Esophagus muscularis mucosa (tissue), 4 donors: Measurements from ENCODE around the gene CKS1B. TPM values are rescaled to one million over a fixed set of nuclear protein-coding genes. Genes with fewer than 3 reads are reported as not detected.
"Not testable (repeated sequence)": the region's sequence is repeated elsewhere in the genome, so short reads cannot be mapped to it uniquely, and the experiment has no call there.

Source experiments
- DNase-seq: peaks from one replicate; pipeline ENCODE4 v3.0.0-alpha.2; 2017; ENCODE audit errors: extremely low spot score
- H3K27ac ChIP-seq, 4 donors: fragments of 200-600 bp; sonication (generic); replicated peaks in 1 of 4; 1 replicate in 3 of 4; 2 replicates in 1 of 4; pipeline ENCODE4 v1.5.1; 2016 to 2019; ENCODE audit warnings: mild to moderate bottlenecking in 1 of 4
- H3K27me3 ChIP-seq, 4 donors: fragments of 200-600 bp; sonication (generic); one replicate each; pipeline versions ENCODE4 v1.5.1 to v1.6.0; 2016 to 2019
- H3K36me3 ChIP-seq, 4 donors: fragments of 200-600 bp; sonication (generic); one replicate each; pipeline ENCODE4 v1.5.1; 2016 to 2019
- H3K4me1 ChIP-seq, 4 donors: fragments of 200-600 bp; sonication (generic); one replicate each; pipeline ENCODE4 v1.5.1; 2016 to 2019
- H3K4me3 ChIP-seq, 4 donors: fragments of 200-600 bp; sonication (generic); 1 replicate in 2 of 4; 2 replicates in 2 of 4; pipeline ENCODE4 v1.5.1; 2016 to 2019; ENCODE audit warnings: mild to moderate bottlenecking in 4 of 4, moderate library complexity in 1 of 4
- H3K9me3 ChIP-seq, 4 donors: fragments of 200-600 bp; sonication (generic); 1 replicate in 3 of 4; 2 replicates in 1 of 4; pipeline ENCODE4 v1.5.1; 2016 to 2019
- EP300 ChIP-seq: sonication (generic); formaldehyde crosslinking; IDR thresholded peaks from one replicate; pipeline ENCODE4 v1.6.1; 2017; ENCODE audit warnings: antibody characterized with exemption
- POLR2A ChIP-seq: fragments of 450-650 bp; IDR thresholded peaks from one replicate; pipeline ENCODE4 v1.6.1; 2017; ENCODE audit warnings: antibody characterized with exemption, moderate library complexity, mild to moderate bottlenecking, low read depth
- POLR2AphosphoS5 ChIP-seq, 2 donors: sonication (generic); formaldehyde crosslinking; IDR thresholded peaks; one replicate each; pipeline ENCODE4 v1.6.1; 2017; ENCODE audit warnings: antibody characterized with exemption in 2 of 2
- WGBS: methylation state at CpG from one replicate; pipeline ENCODE4 v1.1.5; 2018; 5-methylcytosine and 5-hydroxymethylcytosine counted together
- intact Hi-C: fragments of 100-400 bp; cut with DNase I; formaldehyde crosslinking; loops from one replicate; pipeline ENCODE4 v1.15.1; 2023
- total RNA-seq, 4 donors: library from RNA; depleted of rRNA; stranded (reverse); fragments of >200 nt; gene quantifications; one replicate each; pipeline versions ENCODE4 v1.1.0 to v1.2.1, GENCODE V29; 2016
- TF ChIP-seq, protein P1 (sequence below), 3 experiments: fragments of 200-600 bp in 2 of 3; fragments of 450-650 bp in 1 of 3; sonication (generic) in 2 of 3; IDR thresholded peaks; one replicate each; pipeline ENCODE4 v1.5.1; 2017 to 2019; ENCODE audit warnings: antibody characterized with exemption in 3 of 3, mild to moderate bottlenecking in 2 of 3, moderate library complexity in 1 of 3

CKS1B gene
- total RNA-seq, 4 donors from 2014 or later, result 11.6 to 21.5 (median 18.8) TPM

DNA sequence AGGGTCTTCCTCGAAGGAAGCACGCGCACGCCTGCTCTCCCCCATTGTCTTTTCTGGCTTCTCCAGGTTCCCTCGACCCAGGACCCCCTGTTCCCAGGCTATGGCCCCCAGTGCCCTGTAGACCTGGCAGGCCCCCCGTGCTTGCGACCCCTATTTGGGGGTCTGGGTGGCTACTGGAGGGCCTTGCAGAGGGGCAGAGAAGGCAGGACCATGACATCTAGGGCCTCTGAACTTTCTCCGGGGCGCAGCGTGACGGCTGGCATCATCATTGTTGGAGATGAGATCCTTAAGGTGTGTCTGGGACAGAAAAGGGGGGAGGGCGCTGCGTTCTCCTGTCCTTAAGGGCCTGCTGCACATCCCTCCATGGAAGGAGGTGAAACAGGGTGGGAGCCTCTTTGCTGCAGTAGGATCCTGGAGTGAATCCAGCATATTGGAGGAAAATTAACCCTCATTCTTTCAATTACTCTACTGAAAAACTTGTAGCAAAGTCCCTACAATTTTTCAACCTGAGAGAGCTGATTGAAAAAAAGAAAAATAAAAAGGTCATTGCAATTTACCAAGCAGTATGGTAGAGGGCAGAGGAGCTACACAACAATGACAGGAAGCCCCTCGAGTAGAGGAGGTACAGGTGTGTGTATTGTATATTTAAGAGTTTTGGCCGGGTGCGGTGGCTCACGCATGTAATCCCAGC, 9.4 kb downstream of the CKS1B start:
- no peaks in the 10 kb centered on the region for H3K27me3 ChIP-seq
- WGBS, result 19% methylated on average over 13 of the region's 17 CpGs
- peak overlapping the region; percentile 71 to 85 (median 74) for H3K4me3 ChIP-seq
- H3K36me3 ChIP-seq, result peaks cover 0 to 27% (median 23%) of the 10 kb centered on the region in 4 donors
- H3K9me3 ChIP-seq, result no peaks in the 10 kb centered on the region
- H3K4me1 ChIP-seq, result peaks cover 18 to 37% (median 25%) of the 10 kb centered on the region in 4 donors
- no peak for TF ChIP-seq EP300
- H3K27ac ChIP-seq, result peak overlapping the region; percentile 76 to 85 (median 83)
- intact Hi-C loops, result no loop called here
- no peak for DNase-seq

- peaks cover 18 to 43% (median 29%) of the 10 kb centered on the region in 4 donors for H3K4me1 ChIP-seq
- WGBS, result 86% methylated on average over 4 of the region's 4 CpGs
- intact Hi-C loops, DNase-seq, H3K27me3 ChIP-seq, H3K4me3 ChIP-seq, H3K9me3 ChIP-seq, H3K27ac ChIP-seq: not testable (repeated sequence)
- peaks cover 7 to 52% (median 47%) of the 10 kb centered on the region in 4 donors for H3K36me3 ChIP-seq
These were observed 12.3 kb downstream of the CKS1B start for GRCh38 chr1:154986736-154987135.

- 66% methylated on average over 6 of the region's 6 CpGs for WGBS
- TF ChIP-seq POLR2A, result no peak
- no peak for TF ChIP-seq EP300
- Histone ChIP-seq H3K9me3 (no peaks in the 10 kb centered on the region), H3K4me3 (no peak overlapping the region), H3K4me1 (peaks cover 16 to 37% (median 26%) of the 10 kb centered on the region in 4 donors), H3K27ac (no peak overlapping the region), H3K27me3 (no peaks in the 10 kb centered on the region), H3K36me3 (peaks cover 7 to 56% (median 51%) of the 10 kb centered on the region in 4 donors)
- no peak for DNase-seq
- intact Hi-C loops, result no loop called here
These were observed 12.8 kb downstream of the CKS1B start for GRCh38 chr1:154987326-154987725.

GRCh38 chr1:154988058-154988954, 13.8 kb downstream of the CKS1B start:
- no peak for DNase-seq
- no peaks in the 10 kb centered on the region for H3K27me3 ChIP-seq
- 89% methylated on average over 11 of the region's 17 CpGs for WGBS
- H3K4me1 ChIP-seq, result peaks cover 11 to 32% (median 21%) of the 10 kb centered on the region in 4 donors
- intact Hi-C loops, result no loop called here
- no peaks in the 10 kb centered on the region for H3K9me3 ChIP-seq
- TF ChIP-seq POLR2AphosphoS5 (IDR thresholded peaks at IDR 0.05), result no peak
- TF ChIP-seq EP300, result no peak
- TF ChIP-seq, protein P1, sequence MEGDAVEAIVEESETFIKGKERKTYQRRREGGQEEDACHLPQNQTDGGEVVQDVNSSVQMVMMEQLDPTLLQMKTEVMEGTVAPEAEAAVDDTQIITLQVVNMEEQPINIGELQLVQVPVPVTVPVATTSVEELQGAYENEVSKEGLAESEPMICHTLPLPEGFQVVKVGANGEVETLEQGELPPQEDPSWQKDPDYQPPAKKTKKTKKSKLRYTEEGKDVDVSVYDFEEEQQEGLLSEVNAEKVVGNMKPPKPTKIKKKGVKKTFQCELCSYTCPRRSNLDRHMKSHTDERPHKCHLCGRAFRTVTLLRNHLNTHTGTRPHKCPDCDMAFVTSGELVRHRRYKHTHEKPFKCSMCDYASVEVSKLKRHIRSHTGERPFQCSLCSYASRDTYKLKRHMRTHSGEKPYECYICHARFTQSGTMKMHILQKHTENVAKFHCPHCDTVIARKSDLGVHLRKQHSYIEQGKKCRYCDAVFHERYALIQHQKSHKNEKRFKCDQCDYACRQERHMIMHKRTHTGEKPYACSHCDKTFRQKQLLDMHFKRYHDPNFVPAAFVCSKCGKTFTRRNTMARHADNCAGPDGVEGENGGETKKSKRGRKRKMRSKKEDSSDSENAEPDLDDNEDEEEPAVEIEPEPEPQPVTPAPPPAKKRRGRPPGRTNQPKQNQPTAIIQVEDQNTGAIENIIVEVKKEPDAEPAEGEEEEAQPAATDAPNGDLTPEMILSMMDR (IDR thresholded peaks at IDR 0.05), result no peak
- no peak for TF ChIP-seq POLR2A
- H3K27ac ChIP-seq, result no peak overlapping the region
- H3K36me3 ChIP-seq, result peaks cover 7 to 66% (median 60%) of the 10 kb centered on the region in 4 donors
- H3K4me3 ChIP-seq, result no peak overlapping the region

DNA sequence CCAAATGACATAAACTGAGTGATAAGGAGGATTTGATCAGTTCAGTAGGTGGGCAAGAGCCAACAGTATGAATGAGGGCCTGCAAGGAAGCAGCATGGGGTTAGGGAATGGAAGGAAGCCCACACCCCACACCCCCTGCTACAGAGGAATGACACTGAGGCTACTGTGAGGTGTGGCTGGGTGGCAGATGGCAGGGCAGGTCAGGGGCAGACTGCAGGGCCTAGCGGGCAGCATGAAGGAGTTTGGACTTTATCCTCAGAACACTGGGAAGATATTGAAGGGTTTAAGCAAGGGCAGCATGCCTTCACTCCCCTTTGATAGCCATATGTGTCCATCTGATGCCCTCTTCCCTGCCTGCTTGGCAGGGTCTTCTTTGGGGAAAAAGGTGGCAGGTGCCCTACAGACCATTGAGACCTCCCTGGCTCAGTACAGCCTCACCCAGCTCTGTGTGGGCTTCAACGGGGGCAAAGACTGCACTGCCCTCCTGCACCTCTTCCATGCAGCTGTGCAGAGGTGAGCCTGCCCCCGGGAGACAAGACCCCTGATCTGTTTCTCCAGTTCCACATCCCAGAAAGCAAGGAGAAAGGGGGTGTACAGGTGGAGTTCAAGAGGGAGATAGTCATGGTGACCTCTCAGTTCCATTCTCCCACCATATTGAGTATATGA, 14.8 kb downstream of the CKS1B start:
- no peak for DNase-seq

DNA sequence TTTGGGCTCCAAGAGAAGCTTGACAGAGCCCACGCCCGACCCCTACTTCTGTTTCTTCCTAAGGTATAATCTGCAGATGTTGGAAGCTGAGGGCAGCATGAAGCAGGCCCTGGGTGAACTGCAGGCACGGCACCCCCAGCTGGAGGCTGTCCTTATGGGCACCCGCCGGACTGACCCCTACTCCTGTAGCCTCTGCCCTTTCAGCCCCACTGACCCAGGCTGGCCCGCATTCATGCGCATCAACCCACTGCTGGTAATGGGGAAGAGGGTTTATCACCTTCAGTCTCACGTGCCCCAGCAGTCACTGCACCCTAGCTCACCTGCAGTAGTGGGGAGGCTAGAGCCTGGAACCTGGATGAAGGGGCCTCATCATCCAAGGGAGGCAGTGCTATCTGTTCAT, 15.8 kb downstream of the CKS1B start:
- H3K27me3 ChIP-seq, result no peaks in the 10 kb centered on the region
- peaks cover 7 to 66% (median 60%) of the 10 kb centered on the region in 4 donors for H3K36me3 ChIP-seq
- no peak overlapping the region for H3K27ac ChIP-seq
- TF ChIP-seq, protein P1 (IDR thresholded peaks at IDR 0.05), result no peak
- peaks cover 0 to 18% (median 10%) of the 10 kb centered on the region in 4 donors for H3K4me1 ChIP-seq
- whole genome bisulfite sequencing, result 90% methylated on average over 8 of the region's 8 CpGs
- H3K9me3 ChIP-seq, result no peaks in the 10 kb centered on the region
- intact Hi-C loops, result no loop called here
- no peak overlapping the region for H3K4me3 ChIP-seq
- no peak for DNase-seq

More for the DNA sequence above, 14.8 kb downstream of the CKS1B start:
- WGBS, result 83% methylated on average over 3 of the region's 3 CpGs
- H3K36me3 ChIP-seq, result peaks cover 7 to 66% (median 60%) of the 10 kb centered on the region in 4 donors
- H3K27ac ChIP-seq, result no peak overlapping the region
- no peaks in the 10 kb centered on the region for H3K9me3 ChIP-seq
- peaks cover 3 to 23% (median 12%) of the 10 kb centered on the region in 4 donors for H3K4me1 ChIP-seq
- no peak for TF ChIP-seq EP300
- no peak for TF ChIP-seq POLR2A
- H3K27me3 ChIP-seq, result no peaks in the 10 kb centered on the region
- intact Hi-C loops, result no loop called here
- H3K4me3 ChIP-seq, result no peak overlapping the region
